Central memory CD4-positive, alpha-beta T cell (primary cell): ENCODE data around the gene SND1.
A peak's percentile ranks its signal among the peaks of the same experiment; 100 is the strongest.
"Not testable (repeated sequence)": the region's sequence is repeated elsewhere in the genome, so short reads cannot be mapped to it uniquely, and the experiment has no call there.

ENCODE experiments used
- DNase-seq: peaks from one replicate; pipeline ENCODE4 v3.0.0; 2022

Gene SND1

DNA sequence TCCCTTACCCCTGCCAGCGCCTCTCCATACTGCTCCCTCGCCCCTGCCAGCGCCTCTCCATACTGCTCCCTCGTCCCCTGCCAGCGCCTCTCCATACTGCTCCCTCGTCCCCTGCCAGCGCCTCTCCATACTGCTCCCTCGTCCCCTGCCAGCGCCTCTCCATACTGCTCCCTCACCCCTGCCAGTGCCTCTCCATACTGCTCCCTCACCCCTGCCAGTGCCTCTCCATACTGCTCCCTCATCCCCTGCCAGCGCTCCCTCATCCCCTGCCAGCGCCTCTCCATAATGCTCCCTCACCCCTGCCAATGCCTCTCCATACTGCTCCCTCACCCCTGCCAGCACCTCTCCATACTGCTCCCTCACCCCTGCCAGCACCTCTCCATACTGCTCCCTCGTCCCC is 455.5 kb downstream of the SND1 start:
- not testable (repeated sequence) for DNase-seq

GRCh38 chr7:128108129-128108528 is 456.1 kb downstream of the SND1 start:
- DNase-seq, result no peak

DNA sequence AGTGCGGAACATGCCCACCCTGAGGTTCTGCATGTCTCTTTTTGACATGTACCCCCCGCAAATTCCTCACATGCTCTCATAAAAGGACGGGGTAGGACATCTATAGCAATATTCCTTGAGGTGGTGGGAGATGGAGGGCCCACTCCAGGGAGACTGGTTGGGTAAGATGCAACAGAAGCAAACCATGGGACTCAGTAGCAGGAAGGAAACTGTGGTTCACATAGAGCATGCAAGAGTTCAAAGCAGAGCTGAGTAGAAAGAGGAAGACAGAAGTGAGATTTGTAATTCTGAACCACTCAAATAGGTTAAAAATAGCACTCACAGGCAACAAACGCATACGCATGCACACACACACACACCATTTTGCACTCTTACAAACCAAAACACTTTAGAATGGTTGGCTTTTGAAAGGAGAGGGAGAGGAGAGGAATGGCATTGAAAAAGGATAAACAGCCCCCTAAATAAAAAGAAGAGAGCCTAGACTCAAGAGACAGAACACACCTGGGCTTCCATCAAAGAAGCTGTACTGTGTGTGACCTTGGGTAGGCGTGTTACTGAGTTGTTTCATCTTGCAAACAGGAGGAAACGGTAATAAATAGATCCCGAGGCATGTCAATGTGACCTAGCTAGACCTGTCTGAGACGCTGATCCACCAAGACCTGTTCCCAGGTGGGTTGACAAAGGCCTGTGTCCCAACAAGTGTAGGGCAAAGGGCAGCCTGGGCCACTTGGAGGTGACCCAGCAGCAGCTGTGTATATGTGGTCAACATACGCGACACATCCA is 456.8 kb downstream of the SND1 start:
- DNase-seq, result peak; percentile 57

DNA sequence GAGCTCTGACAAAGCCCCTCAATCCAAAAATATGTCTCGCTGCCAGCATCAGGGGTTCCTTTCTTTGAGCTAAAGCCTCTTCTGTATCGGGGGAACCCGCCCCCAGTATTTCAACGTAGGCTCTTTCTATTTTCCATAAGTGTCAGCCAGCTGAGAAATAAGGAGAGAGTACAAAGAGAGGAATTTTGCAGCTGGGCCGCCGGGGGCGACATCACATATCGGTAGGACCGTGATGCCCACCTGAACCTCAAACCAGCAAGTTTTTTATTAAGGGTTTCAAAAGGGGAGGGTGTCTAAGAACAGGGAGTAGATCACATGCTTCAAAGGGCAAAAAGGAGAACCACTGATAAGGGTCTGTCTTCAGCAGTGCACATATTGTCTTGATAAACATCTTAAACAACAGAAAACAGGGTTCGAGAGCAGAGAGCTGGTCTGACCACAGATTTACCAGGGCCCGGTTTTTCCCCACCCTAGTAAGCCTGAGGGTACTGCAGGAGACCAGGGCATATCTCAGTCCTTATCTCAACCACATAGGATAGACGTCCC is 457.5 kb downstream of the SND1 start:
- DNase-seq, result not testable (repeated sequence)

DNA sequence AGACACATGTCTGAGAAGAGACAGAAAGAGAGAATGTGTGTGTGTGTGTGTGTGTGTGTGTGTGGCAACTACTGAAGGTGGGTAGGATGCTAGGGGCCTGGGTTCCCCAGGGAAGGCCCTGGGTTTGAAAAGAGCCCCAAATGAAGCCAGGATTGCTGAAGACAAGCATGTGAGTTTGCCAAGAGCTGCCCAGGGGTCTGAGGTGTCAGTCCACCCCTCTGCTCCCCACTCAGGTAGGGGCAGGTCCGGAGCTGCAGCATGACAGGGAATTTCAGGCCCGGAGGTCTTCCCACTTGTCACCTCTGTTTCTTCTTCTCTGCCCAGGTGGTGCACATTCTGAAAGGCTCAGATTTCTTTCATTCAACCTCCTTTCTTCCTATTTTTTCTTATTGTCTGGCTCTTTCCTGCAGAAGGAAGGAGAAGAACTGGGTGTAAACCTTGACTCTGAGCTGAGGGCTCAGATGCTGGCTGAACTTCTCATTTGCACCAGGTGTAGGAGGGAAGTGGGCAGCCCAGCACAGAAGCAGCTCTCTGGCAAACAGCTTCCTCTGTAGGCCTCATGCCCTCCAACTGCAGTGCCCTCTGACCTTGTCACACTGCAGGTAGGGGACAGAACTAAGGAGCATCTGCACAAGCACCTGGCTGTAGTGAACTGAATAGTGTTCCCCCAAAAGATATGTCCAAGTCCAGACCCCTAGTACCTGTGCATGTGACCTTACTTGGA is 458.8 kb downstream of the SND1 start:
- no peak for DNase-seq

- no peak for DNase-seq
Observed at GRCh38 chr7:128112018-128112780, 460.2 kb downstream of the SND1 start.

DNA sequence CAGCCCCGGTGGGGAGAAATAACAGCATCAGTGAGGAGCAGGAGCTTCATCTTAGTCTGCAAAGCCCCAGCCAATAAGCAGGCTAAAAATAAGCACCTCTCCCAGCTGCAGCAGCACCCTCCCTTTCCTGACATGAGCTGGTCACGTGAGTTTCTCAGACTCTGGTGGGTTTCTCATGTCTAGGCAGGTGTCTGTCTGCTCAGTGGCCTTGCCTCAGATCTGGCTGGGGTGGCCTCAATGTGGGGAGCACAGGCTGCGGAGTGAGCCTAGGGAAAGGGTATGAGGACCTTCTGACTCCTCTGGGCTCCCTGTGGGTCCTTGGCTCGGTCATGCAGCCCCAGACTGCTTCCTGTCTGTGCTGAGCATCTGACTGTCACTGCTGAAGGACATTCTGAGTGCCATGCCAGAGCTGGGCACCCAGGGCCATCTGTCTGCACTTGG is 460.8 kb downstream of the SND1 start:
- no peak for DNase-seq

GRCh38 chr7:128113839-128114238 is 461.8 kb downstream of the SND1 start:
- DNase-seq, result no peak

GRCh38 chr7:128114806-128115205 is 462.8 kb downstream of the SND1 start:
- DNase-seq, result no peak

- DNase-seq, result no peak
Observed at GRCh38 chr7:128115336-128115820, 463.4 kb downstream of the SND1 start.

- DNase-seq, result no peak
Observed at GRCh38 chr7:128115821-128116723, 464.1 kb downstream of the SND1 start.

DNA sequence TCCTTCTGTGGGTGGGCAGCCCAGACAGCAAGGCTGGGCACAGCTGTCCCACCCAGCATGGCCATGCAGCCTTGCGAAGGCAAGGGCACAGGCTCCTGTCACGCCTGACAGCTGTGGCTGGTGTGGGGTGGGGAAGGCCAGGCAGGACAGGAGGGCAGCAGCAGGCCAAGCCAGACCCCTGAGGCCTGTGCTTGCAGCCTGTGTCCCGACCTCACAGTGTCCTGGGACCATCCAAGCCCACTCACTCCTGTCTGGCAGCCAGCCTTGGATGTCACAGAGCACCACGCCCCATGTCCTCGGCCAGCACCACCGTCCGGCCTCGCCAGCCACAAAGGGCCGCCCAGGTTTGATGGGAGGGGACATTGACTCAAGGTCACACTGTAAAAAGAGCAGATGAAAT is 464.7 kb downstream of the SND1 start:
- no peak for DNase-seq

- no peak for DNase-seq
Observed at GRCh38 chr7:128117691-128118090, 465.7 kb downstream of the SND1 start.

DNA sequence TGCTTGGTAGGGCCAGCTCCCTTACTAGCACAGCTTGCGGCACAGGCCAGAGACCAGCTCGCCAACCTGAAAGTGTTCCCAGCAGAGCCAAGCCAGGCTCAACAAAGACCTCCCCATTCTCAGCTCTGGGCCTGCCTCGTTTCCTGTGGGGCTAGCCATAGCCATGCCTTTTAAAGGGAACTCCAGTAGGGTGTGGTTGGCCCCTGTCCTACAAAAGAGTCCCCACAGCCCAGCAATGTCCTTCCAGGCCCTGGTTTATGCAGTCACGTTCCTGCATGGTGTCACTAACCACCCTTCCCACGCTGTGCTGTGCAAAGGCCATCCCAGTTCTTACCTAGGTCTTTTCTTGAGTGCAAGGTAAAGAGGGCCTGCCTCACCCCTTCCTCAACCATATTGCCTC is 467.0 kb downstream of the SND1 start:
- no peak for DNase-seq

DNA sequence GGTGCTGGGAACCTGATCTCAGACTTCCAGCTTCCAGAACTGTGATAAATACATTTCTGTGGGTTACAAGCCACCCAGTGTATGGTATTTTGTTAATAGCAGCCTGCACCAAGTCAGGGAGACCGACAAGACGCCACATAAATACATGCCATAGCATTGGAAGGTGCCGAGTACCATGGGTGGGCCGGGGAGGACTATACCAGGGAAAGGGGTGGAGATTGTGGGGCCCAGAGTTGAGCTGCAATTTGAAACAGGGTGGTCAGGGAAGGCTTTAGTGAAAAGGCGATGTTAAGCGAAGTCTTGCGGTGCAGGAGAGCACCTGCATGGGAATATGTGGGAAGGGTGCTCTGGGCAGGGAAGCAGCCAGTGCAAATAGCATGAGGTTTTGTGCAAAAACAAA is 468.1 kb downstream of the SND1 start:
- no peak for DNase-seq

GRCh38 chr7:128120976-128121490 is 469.0 kb downstream of the SND1 start:
- no peak for DNase-seq

DNA sequence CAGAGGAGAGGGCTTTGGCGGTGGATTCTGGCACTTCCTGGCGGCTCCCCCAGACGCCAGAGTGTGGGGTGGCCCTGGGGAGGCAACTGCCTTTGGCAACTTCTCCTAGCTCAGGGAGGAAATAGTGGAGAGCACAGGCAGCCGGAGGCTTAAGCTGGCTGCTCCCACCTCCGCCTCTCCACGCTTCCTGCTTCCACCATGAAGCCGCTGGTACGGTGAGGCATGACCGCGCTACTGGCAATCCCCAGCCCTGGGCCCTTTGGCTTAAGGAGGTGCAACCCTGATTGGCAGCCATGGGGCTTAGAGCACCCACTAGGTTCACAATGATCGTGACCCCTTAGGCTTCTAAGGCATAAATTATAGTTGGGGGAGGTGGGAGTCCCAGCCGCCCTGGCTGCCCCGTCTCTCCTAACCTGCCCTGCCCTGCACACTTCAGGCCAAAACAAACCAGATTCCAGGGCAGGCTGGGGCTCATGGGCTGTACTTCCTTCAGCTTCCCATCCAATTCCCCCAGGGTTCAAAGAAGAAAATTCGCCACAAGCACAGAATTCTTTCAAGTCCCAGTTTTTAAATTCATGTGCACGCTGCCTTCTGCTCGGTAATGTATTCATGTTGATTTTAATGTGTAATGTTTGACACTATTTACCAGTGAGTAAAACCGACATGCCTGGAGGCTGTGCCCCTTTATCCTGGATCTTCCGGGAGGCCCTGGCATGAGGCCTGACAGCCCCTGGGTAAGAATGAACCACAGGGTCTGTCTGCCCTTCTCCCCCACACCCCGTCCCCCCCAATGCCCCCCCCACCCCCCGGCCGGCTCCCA is 469.9 kb downstream of the SND1 start:
- DNase-seq, result no peak

GRCh38 chr7:128122576-128123290 is 470.7 kb downstream of the SND1 start:
- no peak for DNase-seq

GRCh38 chr7:128123291-128124037 is 471.5 kb downstream of the SND1 start:
- DNase-seq, result no peak
